GM18861 (cell line): ENCODE results near the gene SIRT4.
"Not testable (repeated sequence)": the region's sequence is repeated elsewhere in the genome, so short reads cannot be mapped to it uniquely, and the experiment has no call there.

Experiments used
- ATAC-seq: cut with Tn5 transposase; IDR thresholded peaks from one replicate; pipeline ENCODE4 v1.9.1; 2021; ENCODE audit not compliant: unreplicated experiment

The SIRT4 gene

GRCh38 chr12:120335447-120335846 lies 33.3 kb downstream of the SIRT4 start:
- not testable (repeated sequence) for ATAC-seq

GRCh38 chr12:120336392-120336791 lies 34.3 kb downstream of the SIRT4 start:
- ATAC-seq: not testable (repeated sequence)

- ATAC-seq: no peak
Measured at GRCh38 chr12:120337730-120338129, 35.6 kb downstream of the SIRT4 start.

GRCh38 chr12:120339256-120339655 lies 37.1 kb downstream of the SIRT4 start:
- ATAC-seq: no peak

GRCh38 chr12:120342175-120343038 lies 40.3 kb downstream of the SIRT4 start:
- no peak for ATAC-seq

- no peak for ATAC-seq
Measured at GRCh38 chr12:120343039-120343537, 41.0 kb downstream of the SIRT4 start.

- no peak for ATAC-seq
Measured at GRCh38 chr12:120343692-120344091, 41.6 kb downstream of the SIRT4 start.

GRCh38 chr12:120346031-120346430 lies 43.9 kb downstream of the SIRT4 start:
- ATAC-seq: no peak

GRCh38 chr12:120346681-120347080 lies 44.6 kb downstream of the SIRT4 start:
- no peak for ATAC-seq

- ATAC-seq: no peak
Measured at GRCh38 chr12:120347766-120348165, 45.6 kb downstream of the SIRT4 start.

GRCh38 chr12:120350576-120351350 lies 48.6 kb downstream of the SIRT4 start:
- ATAC-seq: no peak

- ATAC-seq: no peak
Measured at GRCh38 chr12:120352117-120352516, 50.0 kb downstream of the SIRT4 start.

- no peak for ATAC-seq
Measured at GRCh38 chr12:120353136-120353535, 51.0 kb downstream of the SIRT4 start.

- ATAC-seq: no peak
Measured at GRCh38 chr12:120353556-120354317, 51.6 kb downstream of the SIRT4 start.

GRCh38 chr12:120356567-120357030 lies 54.5 kb downstream of the SIRT4 start:
- no peak for ATAC-seq

- no peak for ATAC-seq
Measured at GRCh38 chr12:120357104-120357503, 55.0 kb downstream of the SIRT4 start.

GRCh38 chr12:120358412-120359100 lies 56.4 kb downstream of the SIRT4 start:
- no peak for ATAC-seq

GRCh38 chr12:120359128-120359527 lies 57.0 kb downstream of the SIRT4 start:
- no peak for ATAC-seq

- ATAC-seq: no peak
Measured at GRCh38 chr12:120361506-120362208, 59.5 kb downstream of the SIRT4 start.
